AG04450 (cell line): ENCODE data around the gene CEP192. TPM values are rescaled to one million over a fixed set of nuclear protein-coding genes. Genes with fewer than 3 reads are reported as not detected.

Source experiments
- CTCF ChIA-PET: fragments of 300-600, 350-600 bp; formaldehyde crosslinking; extraction: SDS; loops from one replicate; lab custom pipeline; 2022; ENCODE audit warnings: antibody characterized with exemption, inconsistent platforms; lab: Charles Lee
- POLR2A ChIA-PET: fragments of 350-600 bp; formaldehyde crosslinking; extraction: SDS; loops from one replicate; lab custom pipeline; 2021; ENCODE audit warnings: antibody characterized with exemption, inconsistent platforms; lab: Yijun Ruan, JAX
- DNase-seq: peaks from one replicate; pipeline ENCODE4 v3.0.0-alpha.2; 2011; ENCODE audit warnings: low read depth, low spot score
- H3K27ac ChIP-seq: one replicate; pipeline ENCODE4 v1.5.1; 2012; ENCODE audit warnings: low read depth, low read length, control low read depth
- H3K27me3 ChIP-seq: one replicate; pipeline ENCODE4 v1.6.0; 2012; ENCODE audit warnings: low read length; ENCODE audit not compliant: control insufficient read depth, insufficient read depth
- H3K4me3 ChIP-seq: 2 replicates; pipeline ENCODE4 v1.5.1; 2011; ENCODE audit warnings: mild to moderate bottlenecking, low read depth, low read length, control low read depth
- H3K9me3 ChIP-seq: 2 replicates; pipeline ENCODE4 v1.5.1; 2012; ENCODE audit warnings: low read length; ENCODE audit not compliant: control insufficient read depth, insufficient read depth
- CTCF ChIP-seq: IDR thresholded peaks from 2 replicates; pipeline ENCODE4 v1.5.1; 2011; ENCODE audit warnings: low read depth, low read length, control low read depth, inconsistent platforms
- polyA plus RNA-seq: library from polyadenylated mRNA; depleted of rRNA; stranded (reverse); fragments of >200 nt; gene quantifications from 2 replicates; pipeline ENCODE4 v1.2.3, GENCODE V29; 2011

Gene CEP192
- polyA plus RNA-seq, 1 experiment, result 21.1 TPM

DNA sequence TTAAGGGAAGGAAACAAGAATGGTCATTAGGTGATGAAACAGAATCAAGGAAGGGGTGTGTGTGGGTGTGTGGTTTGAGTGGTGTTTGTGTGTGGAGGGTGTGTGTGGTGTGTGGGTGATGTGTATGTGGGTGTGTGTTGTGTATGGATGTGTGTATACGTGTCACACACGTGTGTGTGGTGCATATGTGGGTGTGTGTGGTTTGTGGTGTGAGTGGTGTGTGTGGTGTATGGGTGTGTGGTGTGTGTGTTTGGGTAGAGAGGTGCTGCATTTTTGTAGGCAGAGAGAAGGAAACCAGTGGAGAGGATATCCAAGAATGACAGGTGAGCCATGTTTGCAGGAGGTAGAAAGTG lies 1.1 kb upstream of the CEP192 start:
- H3K9me3 ChIP-seq, result no peaks in the 10 kb centered on the region
- H3K4me3 ChIP-seq, result peak overlapping the region; percentile 77; the same call in 1 of the 2 replicates
- no peak overlapping the region for H3K27ac ChIP-seq
- no peaks in the 10 kb centered on the region for H3K27me3 ChIP-seq
- ChIA-PET CTCF (interaction anchor here (1.2 to 1.3 kb wide), 2 partner anchors 27 to 169 kb away, joined by 3 to 5 read pairs; no protein-coding TSS in a partner anchor), POLR2A (interaction anchor here (0.6 kb wide), 1 partner anchor 538 kb away, joined by 8 read pairs; no protein-coding TSS in a partner anchor)
- TF ChIP-seq CTCF, result no peak
- no peak for DNase-seq

- no peaks in the 10 kb centered on the region for H3K27me3 ChIP-seq
- no peaks in the 10 kb centered on the region for H3K9me3 ChIP-seq
- H3K27ac ChIP-seq, result peak overlapping the region; percentile 25
- H3K4me3 ChIP-seq, result peak overlapping the region; percentile 77
- DNase-seq, result no peak
- no peak for TF ChIP-seq CTCF
- POLR2A ChIA-PET, result interaction anchor here (0.6 to 1.7 kb wide), 9 partner anchors 13 to 538 kb away, joined by 3 to 16 read pairs (median 3); partner anchors contain the start of genes CEP76, PSMG2 and SEH1L
- CTCF ChIA-PET, result interaction anchor here (0.5 to 1.3 kb wide), 3 partner anchors 28 to 169 kb away, joined by 3 to 5 read pairs (median 5); no protein-coding TSS in a partner anchor
These were observed 558 bp upstream of the CEP192 start for GRCh38 chr18:12990641-12990966.

DNA sequence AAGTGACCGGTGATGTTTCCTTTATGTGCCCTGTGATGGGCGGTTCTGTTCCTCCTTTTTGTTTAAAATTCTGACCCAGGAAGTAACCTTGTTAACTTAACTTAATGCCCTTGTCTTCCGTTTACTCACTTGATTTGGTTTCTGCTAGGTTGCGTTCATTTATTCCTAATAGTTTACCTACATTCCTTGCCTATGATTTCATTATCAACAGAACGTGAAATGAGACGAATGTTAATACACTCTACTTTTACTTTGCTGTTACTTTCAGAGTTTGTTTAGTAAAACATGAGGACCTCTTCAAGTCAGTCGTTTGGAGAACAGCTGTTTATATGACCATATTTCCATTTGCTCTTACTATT lies 638 bp downstream of the CEP192 start:
- TF ChIP-seq CTCF, result no peak
- POLR2A ChIA-PET, result interaction anchor here (1.0 to 1.7 kb wide), 2 partner anchors 23 to 43 kb away, joined by 3 to 16 read pairs; partner anchors contain the start of gene SEH1L

DNA sequence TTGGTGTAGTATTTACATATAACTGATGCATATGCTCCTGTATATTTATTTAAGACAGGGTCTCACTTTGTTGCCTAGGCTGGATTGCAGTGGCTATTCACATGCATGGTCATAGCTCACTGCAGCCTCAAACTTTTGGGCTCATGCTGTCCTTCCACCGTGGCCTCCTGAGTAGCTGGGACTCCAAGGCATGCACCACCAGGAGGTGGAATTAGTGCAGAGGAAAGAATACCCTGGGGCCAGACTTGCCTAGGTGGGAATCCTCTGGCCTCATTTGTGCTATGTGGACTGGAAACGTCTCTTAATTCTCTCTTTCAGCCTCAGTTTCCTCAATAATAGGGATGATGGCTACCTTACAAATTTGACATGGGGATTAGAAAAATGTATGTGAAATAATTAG lies 2.3 kb downstream of the CEP192 start:
- Histone ChIP-seq H3K4me3 (no peak overlapping the region), H3K27me3 (no peaks in the 10 kb centered on the region), H3K27ac (no peak overlapping the region), H3K9me3 (no peaks in the 10 kb centered on the region)
- POLR2A ChIA-PET, result no interaction called here
- TF ChIP-seq CTCF, result no peak
- no peak for DNase-seq
- CTCF ChIA-PET, result interaction anchor here (1.0 to 1.9 kb wide), 2 partner anchors 10 to 11 kb away, joined by 4 to 12 read pairs; no protein-coding TSS in a partner anchor

More for the DNA sequence above, 638 bp downstream of the CEP192 start:
- peak; percentile 6 for DNase-seq
- Histone ChIP-seq H3K9me3 (no peaks in the 10 kb centered on the region), H3K27me3 (no peaks in the 10 kb centered on the region), H3K4me3 (peak overlapping the region; percentile 96), H3K27ac (peak overlapping the region; percentile 83)
- CTCF ChIA-PET, result no interaction called here

DNA sequence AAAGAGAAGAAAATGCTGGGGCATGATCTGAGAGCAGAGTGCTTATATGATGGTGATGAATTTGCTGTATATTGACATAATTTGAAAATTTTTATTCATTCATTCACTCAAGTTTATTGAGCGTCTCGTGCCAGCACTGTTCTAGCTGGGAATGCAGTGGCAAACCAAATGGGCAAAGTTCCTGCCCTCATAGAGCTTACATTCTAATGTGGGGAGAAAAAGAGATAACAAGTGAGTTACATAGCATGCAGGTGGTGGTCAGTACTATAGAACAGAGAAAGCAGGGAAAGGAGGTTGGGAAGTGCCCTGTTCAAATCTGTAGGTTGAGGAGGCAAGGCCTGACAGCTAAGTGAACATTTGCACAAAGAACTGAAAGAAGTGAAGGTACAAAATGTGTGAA lies 4.3 kb downstream of the CEP192 start:
- no peaks in the 10 kb centered on the region for H3K27me3 ChIP-seq
- POLR2A ChIA-PET, result no interaction called here
- TF ChIP-seq CTCF, result no peak
- CTCF ChIA-PET, result no interaction called here
- H3K9me3 ChIP-seq, result no peaks in the 10 kb centered on the region
- no peak overlapping the region for H3K27ac ChIP-seq
- no peak overlapping the region for H3K4me3 ChIP-seq
- no peak for DNase-seq
